Raji (cell line): Measurements from ENCODE around the gene PDPN.

ENCODE experiments used
- POLR2A ChIP-seq: IDR thresholded peaks from 2 replicates; pipeline ENCODE4 v1.6.1; 2011; ENCODE audit warnings: low read depth, low read length, control low read depth; ENCODE audit not compliant: insufficient read depth

PDPN gene, protein sequence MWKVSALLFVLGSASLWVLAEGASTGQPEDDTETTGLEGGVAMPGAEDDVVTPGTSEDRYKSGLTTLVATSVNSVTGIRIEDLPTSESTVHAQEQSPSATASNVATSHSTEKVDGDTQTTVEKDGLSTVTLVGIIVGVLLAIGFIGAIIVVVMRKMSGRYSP

DNA sequence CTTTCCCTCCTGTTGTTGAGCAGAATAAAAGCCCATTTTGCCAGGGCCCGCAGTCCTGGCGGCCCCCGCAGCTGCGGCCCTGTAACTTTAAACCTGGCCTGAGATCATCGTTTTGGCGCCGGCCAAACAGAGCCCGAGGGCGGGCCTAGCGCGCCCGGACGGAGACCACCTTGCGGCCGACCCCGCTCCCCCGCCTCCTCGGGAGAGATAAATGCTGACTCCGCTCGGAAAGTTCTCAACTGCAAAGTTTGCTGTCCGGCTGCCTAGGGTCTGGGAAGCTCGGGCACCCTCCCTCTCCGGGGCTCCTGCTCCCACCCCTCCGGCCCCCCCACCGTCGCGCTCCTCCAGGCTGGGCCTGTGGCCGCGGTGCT is at the start of gene PDPN:
PDPN (plus strand) TSS at position 238 of the 371 bp plus-strand sequence. CDS start 202 bp downstream, outside the sequence.
- TF ChIP-seq POLR2A, result no peak

GRCh38 chr1:13535227-13535626 is 48.4 kb upstream of the PDPN start:
- no peak for TF ChIP-seq POLR2A

DNA sequence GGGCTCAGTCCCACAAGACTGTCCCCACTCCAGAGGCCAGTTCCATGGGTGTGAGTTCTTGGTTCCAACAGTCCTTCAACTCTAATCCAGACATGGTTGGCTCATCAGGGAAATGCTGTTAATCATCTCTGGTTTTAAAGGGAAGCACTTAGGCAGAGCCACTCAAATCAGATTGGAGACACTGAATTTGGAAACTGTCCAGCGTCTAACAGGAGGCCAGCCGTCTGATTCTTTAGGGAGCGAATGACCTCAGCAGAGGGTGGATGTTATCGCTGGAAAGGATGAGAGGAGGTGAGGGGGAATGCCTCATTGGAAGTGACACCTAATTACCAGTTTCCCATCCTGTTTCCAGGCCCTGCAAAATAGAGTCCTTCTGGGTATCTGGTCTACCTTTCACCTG is 47.1 kb upstream of the PDPN start:
- no peak for TF ChIP-seq POLR2A

DNA sequence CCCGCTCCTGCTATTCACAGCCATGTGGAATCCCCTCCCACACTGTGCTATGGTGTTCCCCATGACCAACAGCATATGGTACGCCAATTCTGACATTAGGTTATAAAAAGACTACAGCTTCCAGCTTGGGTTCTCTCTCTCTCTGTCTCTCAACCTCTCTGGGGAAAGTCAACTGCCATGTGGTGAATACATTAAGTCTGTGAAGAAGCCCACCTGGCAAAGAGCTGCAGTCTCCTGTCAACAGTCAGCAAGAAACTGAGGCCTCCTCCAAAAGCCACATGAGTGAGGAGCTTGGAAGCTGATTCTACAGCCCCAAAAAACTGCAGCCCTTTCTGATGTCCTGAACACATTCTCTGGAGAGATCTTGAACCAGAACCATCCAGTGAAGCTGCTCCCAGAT is 44.8 kb upstream of the PDPN start:
- no peak for TF ChIP-seq POLR2A

- TF ChIP-seq POLR2A, result no peak
These were observed 43.9 kb upstream of the PDPN start for GRCh38 chr1:13539683-13540082.

GRCh38 chr1:13540866-13541265 is 42.8 kb upstream of the PDPN start:
- TF ChIP-seq POLR2A, result no peak

GRCh38 chr1:13541435-13542215 is 42.0 kb upstream of the PDPN start:
- TF ChIP-seq POLR2A, result no peak

DNA sequence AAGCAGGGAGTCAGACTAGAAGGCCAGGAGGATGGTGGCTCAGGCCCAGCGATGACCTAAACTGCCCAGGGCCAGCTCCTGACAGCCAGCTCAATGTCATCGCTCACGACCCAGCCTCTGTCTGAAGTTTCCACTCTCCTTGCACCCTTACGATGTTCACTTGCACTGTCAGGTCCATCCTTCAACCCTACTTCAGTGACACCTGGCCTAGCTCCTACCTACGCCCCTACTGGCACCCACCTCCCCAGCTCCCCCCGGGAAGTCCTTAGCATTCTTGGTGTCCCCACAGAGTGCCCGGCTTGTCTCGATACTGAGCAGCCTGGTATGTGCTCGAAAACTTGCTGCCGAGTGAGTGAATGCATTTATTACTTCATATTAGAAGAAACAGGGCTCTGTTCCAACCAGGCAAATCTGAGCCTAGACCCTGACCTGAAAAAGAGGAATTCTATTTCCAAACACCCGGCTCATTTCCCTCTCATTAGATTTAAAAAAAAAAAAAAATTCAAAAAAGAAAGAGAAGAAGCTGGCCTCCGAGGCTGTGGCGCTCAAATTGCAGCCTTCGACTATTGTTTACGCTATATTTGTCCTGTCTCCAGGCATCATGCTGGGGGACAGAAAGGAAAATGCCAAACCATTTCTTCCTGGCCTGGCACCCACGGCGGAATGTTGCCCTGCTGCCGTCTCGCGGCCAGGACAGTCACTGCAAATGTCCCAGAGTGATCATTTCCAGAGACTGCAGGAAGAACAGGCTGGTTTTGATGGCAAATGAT is 40.0 kb upstream of the PDPN start:
- no peak for TF ChIP-seq POLR2A

DNA sequence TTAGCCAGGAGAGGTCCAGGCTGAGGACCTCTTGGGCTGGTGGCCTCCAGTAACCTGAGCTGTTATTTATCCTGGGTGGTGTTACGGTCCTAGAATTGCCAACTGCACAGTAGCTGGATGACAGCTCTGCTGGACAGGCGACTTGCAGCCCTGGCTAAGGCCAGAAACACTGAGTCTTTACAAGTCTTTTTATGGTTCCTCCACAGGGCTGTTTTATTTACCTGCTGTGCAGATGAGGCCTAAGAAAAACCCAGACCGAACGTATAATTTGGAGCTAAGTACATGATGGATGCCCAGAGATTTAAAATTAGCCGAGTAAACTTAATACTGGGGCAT is 39.4 kb upstream of the PDPN start:
- no peak for TF ChIP-seq POLR2A

DNA sequence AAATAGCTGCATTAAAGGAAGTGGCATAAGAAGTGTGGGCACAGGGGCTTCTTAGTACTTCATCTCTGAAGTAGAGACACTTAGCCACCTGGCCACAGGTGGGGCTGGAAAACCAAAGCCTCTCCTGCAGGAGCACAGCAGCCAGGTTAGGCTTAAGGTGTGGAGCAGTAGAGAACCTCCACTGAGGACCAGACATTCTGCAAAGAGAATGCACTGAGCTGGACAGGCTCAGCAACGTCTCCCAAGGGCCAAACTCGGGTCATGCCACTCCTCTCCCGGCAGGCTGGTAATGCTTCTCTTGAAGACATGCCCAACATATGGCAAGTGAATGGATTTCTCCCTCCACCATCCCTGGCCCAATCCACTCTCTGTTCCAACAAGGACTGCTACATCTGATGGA is 36.8 kb upstream of the PDPN start:
- no peak for TF ChIP-seq POLR2A

DNA sequence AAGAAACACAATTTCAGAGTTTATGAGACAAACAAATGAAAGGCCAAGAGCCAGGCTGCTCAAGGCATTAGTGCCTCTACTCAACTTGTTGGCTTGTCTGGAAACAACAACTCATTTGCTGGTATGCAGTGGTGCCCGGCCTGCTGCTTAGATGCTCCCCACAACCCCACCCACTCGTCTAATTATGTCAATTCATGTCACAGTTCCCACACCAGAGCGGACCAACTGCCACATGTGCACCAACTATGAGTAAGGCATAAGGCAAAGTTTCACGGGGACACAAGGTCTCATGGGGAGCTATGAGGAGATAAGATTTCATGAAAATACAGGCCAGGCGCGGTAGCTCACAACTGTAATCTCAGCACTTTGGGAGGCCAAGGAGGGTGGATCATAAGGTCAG is 35.4 kb upstream of the PDPN start:
- TF ChIP-seq POLR2A, result no peak

GRCh38 chr1:13549021-13549420 is 34.6 kb upstream of the PDPN start:
- no peak for TF ChIP-seq POLR2A

DNA sequence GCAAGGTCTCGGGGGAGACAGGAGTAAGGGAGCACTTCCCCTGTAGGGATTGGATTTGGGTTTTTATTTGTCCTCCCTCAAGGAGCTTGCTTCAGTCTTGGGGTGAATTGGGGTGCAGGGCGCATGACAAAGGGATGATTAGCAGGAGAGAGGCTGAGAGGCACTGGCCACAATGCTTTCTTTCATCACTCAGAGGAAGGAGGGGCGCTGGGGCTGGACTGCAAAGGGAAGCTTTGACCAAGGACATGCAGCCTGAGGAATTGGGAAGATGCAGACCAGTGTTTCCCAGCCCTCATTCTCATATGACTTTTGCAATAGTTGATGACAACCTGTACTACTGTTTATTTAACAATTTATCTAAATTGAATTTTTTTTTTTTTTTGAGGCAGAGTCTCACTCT is 34.1 kb upstream of the PDPN start:
- TF ChIP-seq POLR2A, result no peak

DNA sequence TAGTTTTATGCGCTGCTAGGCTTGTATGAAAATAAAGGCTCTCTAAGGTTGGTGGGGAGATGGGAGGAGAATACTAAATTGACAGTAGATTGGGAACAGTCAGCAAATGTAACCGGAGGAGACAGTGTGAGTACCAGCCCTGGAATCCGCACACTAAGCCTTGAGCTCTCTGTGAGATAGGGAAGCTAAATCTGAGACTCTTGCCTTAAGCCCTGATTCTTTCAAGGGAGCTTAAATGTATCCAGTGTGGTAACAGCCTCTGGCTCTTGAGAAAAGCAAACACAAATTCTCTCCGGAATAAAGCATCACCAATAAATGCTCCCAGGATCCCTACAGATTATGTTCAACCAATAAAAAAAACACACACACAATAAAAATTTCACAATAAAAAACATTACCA is 33.0 kb upstream of the PDPN start:
- TF ChIP-seq POLR2A, result no peak

GRCh38 chr1:13554798-13555197 is 28.8 kb upstream of the PDPN start:
- no peak for TF ChIP-seq POLR2A

GRCh38 chr1:13556224-13556764 is 27.3 kb upstream of the PDPN start:
- TF ChIP-seq POLR2A, result no peak
